HFF-Myc (cell line): ENCODE data around the gene IGSF10.
"Not testable (repeated sequence)": the region's sequence is repeated elsewhere in the genome, so short reads cannot be mapped to it uniquely, and the experiment has no call there.

Source experiments
- DNase-seq: peaks from one replicate; pipeline ENCODE4 v3.0.0-alpha.2; 2011; ENCODE audit warnings: low read depth; ENCODE audit errors: extremely low read depth
- H3K4me3 ChIP-seq: replicated peaks from 2 replicates; pipeline ENCODE4 v1.5.1; 2011; ENCODE audit warnings: low read depth, mild to moderate bottlenecking, control low read depth, low read length
- CTCF ChIP-seq: IDR thresholded peaks from 2 replicates; pipeline ENCODE4 v1.5.1; 2012; ENCODE audit warnings: mild to moderate bottlenecking, low read depth, low read length, control low read depth; ENCODE audit errors: missing control alignments

IGSF10 gene

GRCh38 chr3:151491525-151491924 lies 30.7 kb upstream of the IGSF10 start:
- no peak for DNase-seq
- no peak for TF ChIP-seq CTCF
- no peak overlapping the region for H3K4me3 ChIP-seq

GRCh38 chr3:151487833-151488232 lies 27.0 kb upstream of the IGSF10 start:
- not testable (repeated sequence) for DNase-seq, H3K4me3 ChIP-seq

GRCh38 chr3:151483961-151484520 lies 23.2 kb upstream of the IGSF10 start:
- DNase-seq, result no peak
- no peak for TF ChIP-seq CTCF
- no peak overlapping the region for H3K4me3 ChIP-seq

- TF ChIP-seq CTCF, result no peak
- no peak overlapping the region for H3K4me3 ChIP-seq
- no peak for DNase-seq
Observed at GRCh38 chr3:151483488-151483887, 22.6 kb upstream of the IGSF10 start.

DNA sequence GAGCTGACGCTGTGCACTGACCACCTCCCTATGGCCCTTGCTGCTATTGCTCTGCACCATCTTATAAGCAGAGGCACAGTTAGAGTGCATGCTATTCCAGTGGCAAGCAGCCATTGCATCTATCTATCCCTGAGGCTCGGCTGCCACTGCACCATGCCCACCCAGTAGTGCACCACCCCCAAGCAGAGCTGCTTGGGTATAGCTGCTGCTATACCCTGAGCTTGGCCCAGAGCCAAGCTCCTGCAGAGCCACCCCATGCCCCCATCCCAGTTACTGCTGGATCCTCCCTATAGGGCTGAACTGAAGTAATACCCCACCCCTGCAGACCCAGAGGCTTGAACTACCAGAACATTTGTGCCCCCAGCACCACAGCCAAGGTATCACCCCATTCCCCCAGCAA lies 19.6 kb upstream of the IGSF10 start:
- no peak for DNase-seq
- TF ChIP-seq CTCF, result no peak
- H3K4me3 ChIP-seq, result no peak overlapping the region

DNA sequence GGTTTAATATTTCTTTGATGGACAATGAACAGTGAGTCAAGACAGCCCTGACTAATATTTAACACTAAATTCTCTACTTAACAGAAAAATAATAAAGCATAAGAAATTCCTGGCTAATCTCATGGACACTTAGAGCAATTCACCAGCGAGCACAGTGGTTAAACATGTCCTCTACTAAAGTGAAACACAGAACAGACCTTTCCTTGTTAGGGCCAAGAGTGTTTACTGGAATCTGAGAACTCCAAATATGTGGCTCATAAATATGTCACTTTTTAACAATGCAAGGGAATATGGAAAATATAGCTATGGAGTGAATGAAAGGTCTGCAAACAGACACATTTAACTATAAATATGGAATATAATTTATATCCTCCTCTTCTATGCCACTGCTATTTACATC lies 18.6 kb upstream of the IGSF10 start:
- no peak for DNase-seq
- H3K4me3 ChIP-seq, result no peak overlapping the region
- TF ChIP-seq CTCF, result no peak

GRCh38 chr3:151478335-151478697 lies 17.5 kb upstream of the IGSF10 start:
- no peak for DNase-seq
- no peak overlapping the region for H3K4me3 ChIP-seq
- no peak for TF ChIP-seq CTCF
